ENCODE results near the gene TXNDC2.

TXNDC2 gene

GRCh38 chr18:9860682-9861081, 25.1 kb upstream of the TXNDC2 start:
- DNase-seq (ENCODE audit: low spot score), result no peak

GRCh38 chr18:9861157-9861556, 24.6 kb upstream of the TXNDC2 start:
- no peak for DNase-seq (ENCODE audit: low spot score)

- DNase-seq (ENCODE audit: low spot score), result no peak
Measured at GRCh38 chr18:9861933-9862332, 23.8 kb upstream of the TXNDC2 start.

- no peak for DNase-seq (ENCODE audit: low spot score)
Measured at GRCh38 chr18:9862686-9863085, 23.1 kb upstream of the TXNDC2 start.

- DNase-seq (ENCODE audit: low spot score), result no peak
Measured at GRCh38 chr18:9863282-9863681, 22.5 kb upstream of the TXNDC2 start.

GRCh38 chr18:9865764-9866490, 19.8 kb upstream of the TXNDC2 start:
- DNase-seq (ENCODE audit: low spot score), result no peak

GRCh38 chr18:9866627-9867026, 19.1 kb upstream of the TXNDC2 start:
- DNase-seq (ENCODE audit: low spot score), result no peak

GRCh38 chr18:9867071-9867594, 18.6 kb upstream of the TXNDC2 start:
- DNase-seq (ENCODE audit: low spot score), result no peak

GRCh38 chr18:9868857-9869714, 16.7 kb upstream of the TXNDC2 start:
- no peak for DNase-seq (ENCODE audit: low spot score)

GRCh38 chr18:9869715-9870430, 15.9 kb upstream of the TXNDC2 start:
- no peak for DNase-seq (ENCODE audit: low spot score)

GRCh38 chr18:9870431-9871008, 15.3 kb upstream of the TXNDC2 start:
- no peak for DNase-seq (ENCODE audit: low spot score)

GRCh38 chr18:9871244-9871746, 14.5 kb upstream of the TXNDC2 start:
- no peak for DNase-seq (ENCODE audit: low spot score)

- DNase-seq (ENCODE audit: low spot score), result no peak
Measured at GRCh38 chr18:9872823-9873222, 12.9 kb upstream of the TXNDC2 start.

GRCh38 chr18:9874728-9875127, 11.0 kb upstream of the TXNDC2 start:
- DNase-seq (ENCODE audit: low spot score), result no peak

GRCh38 chr18:9876212-9876866, 9.4 kb upstream of the TXNDC2 start:
- no peak for DNase-seq (ENCODE audit: low spot score)

GRCh38 chr18:9876867-9877654, 8.7 kb upstream of the TXNDC2 start:
- no peak for DNase-seq (ENCODE audit: low spot score)

- DNase-seq (ENCODE audit: low spot score), result no peak
Measured at GRCh38 chr18:9877655-9878014, 8.1 kb upstream of the TXNDC2 start.

GRCh38 chr18:9878095-9878494, 7.7 kb upstream of the TXNDC2 start:
- DNase-seq (ENCODE audit: low spot score), result no peak

GRCh38 chr18:9878783-9879242, 7.0 kb upstream of the TXNDC2 start:
- no peak for DNase-seq (ENCODE audit: low spot score)

- no peak for DNase-seq (ENCODE audit: low spot score)
Measured at GRCh38 chr18:9884090-9884489, 1.7 kb upstream of the TXNDC2 start.

All from NAMALWA (cell line).